Ishikawa (cell line): Measurements from ENCODE around the gene CENPV.

Experiments
- CEBPB ChIP-seq: IDR thresholded peaks from 2 replicates; pipeline ENCODE4 v1.6.1; 2012
- CREB1 ChIP-seq: IDR thresholded peaks from 2 replicates; pipeline ENCODE4 v1.6.1; 2012; ENCODE audit warnings: low read depth
- EGR1 ChIP-seq: IDR thresholded peaks from 2 replicates; pipeline ENCODE4 v1.6.1; 2012
- EP300 ChIP-seq: IDR thresholded peaks from 2 replicates; pipeline ENCODE4 v1.6.1; 2012; ENCODE audit warnings: borderline replicate concordance
- RAD21 ChIP-seq: IDR thresholded peaks from 2 replicates; pipeline ENCODE4 v1.6.1; 2012; ENCODE audit warnings: low read depth
- TAF1 ChIP-seq: IDR thresholded peaks from 2 replicates; pipeline ENCODE4 v1.6.1; 2012; ENCODE audit warnings: low read depth, mild to moderate bottlenecking
- TEAD4 ChIP-seq: IDR thresholded peaks from 2 replicates; pipeline ENCODE4 v1.6.1; 2012
- YY1 ChIP-seq: IDR thresholded peaks from 2 replicates; pipeline ENCODE4 v1.6.1; 2012; ENCODE audit warnings: low read depth
- ZBTB7A ChIP-seq: IDR thresholded peaks from 2 replicates; pipeline ENCODE4 v1.6.1; 2012; ENCODE audit warnings: low read depth
- TF ChIP-seq, protein P1 (sequence below): IDR thresholded peaks from 2 replicates; pipeline ENCODE4 v1.6.1; 2012; ENCODE audit warnings: low read depth, mild to moderate bottlenecking

DNA sequence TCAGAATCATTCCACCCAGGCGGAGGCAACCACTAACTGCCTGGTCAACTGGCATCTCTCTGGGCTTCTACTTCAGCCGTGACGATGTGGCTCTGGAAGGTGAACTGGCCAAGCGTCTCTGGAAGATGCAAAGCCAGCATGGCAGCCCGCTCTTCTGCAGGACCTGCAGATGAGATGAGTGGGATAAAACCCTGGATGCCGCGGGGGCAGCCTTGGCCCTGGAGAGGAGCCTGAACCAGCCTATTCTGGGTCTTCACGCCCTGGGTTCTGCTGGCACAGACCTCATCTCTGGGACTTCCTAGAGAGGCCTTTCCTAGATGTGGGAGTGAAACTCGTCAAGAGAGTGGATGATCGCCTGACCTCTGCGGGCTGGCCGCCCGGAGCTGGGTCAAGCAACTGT is 38.2 kb upstream of the CENPV start:
- TF ChIP-seq CREB1 (no peak), RAD21 (no peak), CEBPB (no peak), YY1 (no peak), EP300 (no peak), EGR1 (no peak), TAF1 (no peak), ZBTB7A (no peak), TEAD4 (no peak)
- TF ChIP-seq, protein P1, sequence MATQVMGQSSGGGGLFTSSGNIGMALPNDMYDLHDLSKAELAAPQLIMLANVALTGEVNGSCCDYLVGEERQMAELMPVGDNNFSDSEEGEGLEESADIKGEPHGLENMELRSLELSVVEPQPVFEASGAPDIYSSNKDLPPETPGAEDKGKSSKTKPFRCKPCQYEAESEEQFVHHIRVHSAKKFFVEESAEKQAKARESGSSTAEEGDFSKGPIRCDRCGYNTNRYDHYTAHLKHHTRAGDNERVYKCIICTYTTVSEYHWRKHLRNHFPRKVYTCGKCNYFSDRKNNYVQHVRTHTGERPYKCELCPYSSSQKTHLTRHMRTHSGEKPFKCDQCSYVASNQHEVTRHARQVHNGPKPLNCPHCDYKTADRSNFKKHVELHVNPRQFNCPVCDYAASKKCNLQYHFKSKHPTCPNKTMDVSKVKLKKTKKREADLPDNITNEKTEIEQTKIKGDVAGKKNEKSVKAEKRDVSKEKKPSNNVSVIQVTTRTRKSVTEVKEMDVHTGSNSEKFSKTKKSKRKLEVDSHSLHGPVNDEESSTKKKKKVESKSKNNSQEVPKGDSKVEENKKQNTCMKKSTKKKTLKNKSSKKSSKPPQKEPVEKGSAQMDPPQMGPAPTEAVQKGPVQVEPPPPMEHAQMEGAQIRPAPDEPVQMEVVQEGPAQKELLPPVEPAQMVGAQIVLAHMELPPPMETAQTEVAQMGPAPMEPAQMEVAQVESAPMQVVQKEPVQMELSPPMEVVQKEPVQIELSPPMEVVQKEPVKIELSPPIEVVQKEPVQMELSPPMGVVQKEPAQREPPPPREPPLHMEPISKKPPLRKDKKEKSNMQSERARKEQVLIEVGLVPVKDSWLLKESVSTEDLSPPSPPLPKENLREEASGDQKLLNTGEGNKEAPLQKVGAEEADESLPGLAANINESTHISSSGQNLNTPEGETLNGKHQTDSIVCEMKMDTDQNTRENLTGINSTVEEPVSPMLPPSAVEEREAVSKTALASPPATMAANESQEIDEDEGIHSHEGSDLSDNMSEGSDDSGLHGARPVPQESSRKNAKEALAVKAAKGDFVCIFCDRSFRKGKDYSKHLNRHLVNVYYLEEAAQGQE = no peak
